IMR-90 (cell line): ENCODE data around the gene KYAT1. TPM values are rescaled to one million over a fixed set of nuclear protein-coding genes. Genes with fewer than 3 reads are reported as not detected.
A peak's percentile ranks its signal among the peaks of the same experiment; 100 is the strongest.

Source experiments
- ATAC-seq: fragments of 200-7000 bp; cut with Tn5 transposase; 2 replicates; pipeline ENCODE4 v1.9.1; 2020; ENCODE audit warnings: low read depth, mild to moderate bottlenecking, moderate library complexity
- BruUV-seq: library from RNA; stranded (reverse); fragments of 400-500 nt; replicated peaks from 2 replicates; lab custom pipeline; 2021; lab: Mats Ljungman, UMichigan
- CTCF ChIA-PET: fragments of 300-600 bp; formaldehyde crosslinking; extraction: SDS; loops from one replicate; lab custom pipeline; 2021; ENCODE audit warnings: antibody characterized with exemption; lab: Yijun Ruan, JAX
- POLR2A ChIA-PET: fragments of 300-600 bp; sonication (Branson Sonifier 250); formaldehyde crosslinking; loops from one replicate; lab custom pipeline; 2022; ENCODE audit warnings: antibody characterized with exemption; ENCODE audit not compliant: unreplicated experiment; lab: Charles Lee
- DNase-seq: peaks from one replicate; pipeline ENCODE4 v3.0.0; 2013
- H2AFZ ChIP-seq: replicated peaks from 2 replicates; pipeline ENCODE3; 2013; ENCODE audit warnings: low read length, mild to moderate bottlenecking; ENCODE audit not compliant: poor library complexity
- H2AK5ac ChIP-seq: 2 replicates; pipeline ENCODE4 v1.6.1; 2013; ENCODE audit warnings: low read depth, low read length, inconsistent platforms
- H2AK9ac ChIP-seq: replicated peaks from 2 replicates; pipeline ENCODE3; 2013; ENCODE audit warnings: mild to moderate bottlenecking, low read depth, low read length, moderate library complexity; ENCODE audit not compliant: poor library complexity
- H2BK120ac ChIP-seq: 2 replicates; pipeline ENCODE4 v1.6.1; 2013; ENCODE audit warnings: low read depth, low read length, inconsistent platforms
- H2BK15ac ChIP-seq: 3 replicates; pipeline ENCODE4 v1.6.1; 2013; ENCODE audit warnings: low read depth, low read length, inconsistent platforms
- H2BK20ac ChIP-seq: 2 replicates; pipeline ENCODE4 v1.6.1; 2013; ENCODE audit warnings: low read depth, mild to moderate bottlenecking, inconsistent platforms, low read length, moderate library complexity
- H2BK5ac ChIP-seq: 2 replicates; pipeline ENCODE4 v1.6.1; 2013; ENCODE audit warnings: mild to moderate bottlenecking, low read depth, low read length, inconsistent platforms; ENCODE audit not compliant: poor library complexity, severe bottlenecking
- H3K14ac ChIP-seq: replicated peaks from 2 replicates; pipeline ENCODE4 v1.6.1; 2013; ENCODE audit warnings: low read depth, low read length, inconsistent platforms
- H3K18ac ChIP-seq: 2 replicates; pipeline ENCODE4 v1.6.1; 2013; ENCODE audit warnings: low read depth, low read length, control low read depth
- H3K23ac ChIP-seq: 2 replicates; pipeline ENCODE4 v1.6.1; 2013; ENCODE audit warnings: low read depth, low read length, inconsistent platforms
- H3K27ac ChIP-seq: 2 replicates; pipeline ENCODE4 v1.5.1; 2013; ENCODE audit warnings: mild to moderate bottlenecking, control low read depth, low read length; ENCODE audit not compliant: insufficient read depth
- H3K27me3 ChIP-seq: 2 replicates; pipeline ENCODE4 v1.6.1; 2013; ENCODE audit warnings: low read length; ENCODE audit not compliant: control insufficient read depth, insufficient read depth
- H3K36me3 ChIP-seq: 2 replicates; pipeline ENCODE4 v1.6.1; 2013; ENCODE audit warnings: low read length, mixed read lengths; ENCODE audit not compliant: control insufficient read depth, insufficient read depth
- H3K4ac ChIP-seq: 2 replicates; pipeline ENCODE4 v1.6.1; 2013; ENCODE audit warnings: low read depth, low read length, inconsistent platforms
- H3K4me1 ChIP-seq: 2 replicates; pipeline ENCODE4 v1.6.1; 2013; ENCODE audit warnings: low read length, mixed read lengths; ENCODE audit not compliant: control insufficient read depth, insufficient read depth
- H3K4me2 ChIP-seq: 2 replicates; pipeline ENCODE4 v1.6.1; 2013; ENCODE audit warnings: low read depth, mild to moderate bottlenecking, control low read depth, low read length, moderate library complexity
- H3K4me3 ChIP-seq: 2 replicates; pipeline ENCODE4 v1.5.1; 2013; ENCODE audit warnings: low read depth, mild to moderate bottlenecking, control low read depth, low read length, moderate library complexity; ENCODE audit not compliant: insufficient read depth
- H3K56ac ChIP-seq: 2 replicates; pipeline ENCODE4 v1.6.1; 2013; ENCODE audit warnings: low read length, inconsistent platforms; ENCODE audit not compliant: insufficient read depth; ENCODE audit errors: extremely low read depth
- H3K79me1 ChIP-seq, 2 experiments: 2 replicates each; pipeline ENCODE4 v1.6.1; 2013; ENCODE audit warnings: low read length in 2 of 2, inconsistent platforms in 1 of 2, low read depth in 1 of 2
- H3K9ac ChIP-seq: 2 replicates; pipeline ENCODE4 v1.6.1; 2013; ENCODE audit warnings: low read depth, low read length, control low read depth
- H3K9me1 ChIP-seq: 2 replicates; pipeline ENCODE4 v1.6.1; 2013; ENCODE audit warnings: low read length, inconsistent platforms; ENCODE audit not compliant: insufficient read depth
- H3K9me3 ChIP-seq: 2 replicates; pipeline ENCODE4 v1.6.1; 2013; ENCODE audit warnings: low read length; ENCODE audit not compliant: control insufficient read depth, insufficient read depth
- H4K20me1 ChIP-seq: 2 replicates; pipeline ENCODE4 v1.6.1; 2013; ENCODE audit warnings: low read length, inconsistent platforms; ENCODE audit not compliant: insufficient read depth
- H4K5ac ChIP-seq: 2 replicates; pipeline ENCODE4 v1.6.1; 2013; ENCODE audit warnings: mild to moderate bottlenecking, low read depth, low read length, control low read depth
- H4K8ac ChIP-seq, 2 experiments: 2 replicates each; pipeline ENCODE4 v1.6.1; 2013; ENCODE audit warnings: low read depth in 2 of 2, low read length in 2 of 2, control low read depth in 1 of 2, inconsistent platforms in 1 of 2
- H4K91ac ChIP-seq: 2 replicates; pipeline ENCODE4 v1.6.1; 2013; ENCODE audit warnings: low read depth, low read length, inconsistent platforms; ENCODE audit not compliant: insufficient read depth
- CEBPB ChIP-seq: IDR thresholded peaks from 2 replicates; pipeline ENCODE4 v1.6.1; 2012; ENCODE audit warnings: low read depth, low read length, improper control_type of control experiment
- MXI1 ChIP-seq: IDR thresholded peaks from 2 replicates; pipeline ENCODE4 v1.6.1; 2012; ENCODE audit warnings: low read depth, mild to moderate bottlenecking, low read length, moderate library complexity, borderline replicate concordance
- RCOR1 ChIP-seq: IDR thresholded peaks from 2 replicates; pipeline ENCODE4 v1.6.1; 2012; ENCODE audit warnings: mild to moderate bottlenecking, low read length, improper control_type of control experiment; ENCODE audit not compliant: insufficient replicate concordance
- RFX5 ChIP-seq: IDR thresholded peaks from 2 replicates; pipeline ENCODE4 v1.8.0; 2012; ENCODE audit warnings: low read depth, mild to moderate bottlenecking, low read length, moderate library complexity
- SMC3 ChIP-seq: fragments of 150-350 bp; IDR thresholded peaks from 2 replicates; pipeline ENCODE4 v1.6.1; 2016; ENCODE audit warnings: low read depth, mild to moderate bottlenecking, antibody characterized with exemption, low read length, moderate library complexity
- WGBS, 2 experiments: methylation state at CpG; one replicate each; pipeline versions ENCODE4 v1.1.5 to v1.1.7; 2013; ENCODE audit warnings: missing lambda C conversion rate in 2 of 2; ENCODE audit not compliant: insufficient read length in 1 of 2; ENCODE audit errors: extremely low coverage in 2 of 2; 5-methylcytosine and 5-hydroxymethylcytosine counted together
- dilution Hi-C: fragments of 300-500 bp; cut with HindIII; formaldehyde crosslinking; loops from one replicate; pipeline ENCODE4 v1.14.3; 2018; ENCODE audit warnings: low sequenced_read_pairs; ENCODE audit not compliant: unreplicated experiment
- in situ Hi-C: fragments of 300-500 bp; cut with MboI; formaldehyde crosslinking; loops from 3 replicates; pipeline ENCODE4 v1.14.3; 2019; ENCODE audit warnings: low sequenced_read_pairs, inconsistent platforms, mixed read lengths
- intact Hi-C: fragments of 100-400 bp; cut with micrococcal nuclease; formaldehyde crosslinking; loops from 2 replicates; pipeline ENCODE4 v1.10.0; 2022
- polyA plus RNA-seq, 3 experiments: library from polyadenylated mRNA; depleted of rRNA; stranded (reverse); fragments of >200 nt; gene quantifications; 2 replicates each; pipeline ENCODE4 v1.2.3, GENCODE V29; 2012; ENCODE audit warnings: low replicate concordance in 1 of 3
- total RNA-seq: library from RNA; depleted of rRNA; stranded (reverse); fragments of >200 nt; gene quantifications from 2 replicates; pipeline ENCODE4 v1.2.3, GENCODE V29; 2012

KYAT1 gene
- total and polyA plus RNA-seq, 2 of the 4 experiments (the other 2 are of a cell fraction): 6.8 to 9.5 TPM

GRCh38 chr9:128917151-128917849 lies 35.5 kb upstream of the KYAT1 start:
- H3K9me3 ChIP-seq: no peaks in the 10 kb centered on the region
- BruUV-seq: TSS peak; percentile 86
- no peak overlapping the region for H3K4me3 ChIP-seq
- H4K8ac ChIP-seq: peak overlapping the region; percentile 38 to 88; a peak in 3 of 4 replicates
- dilution Hi-C loops: no loop called here
- DNase-seq (peak; percentile 64), ATAC-seq (0 out of 2 replicates have a peak, but pooled peaks have one; percentile 8)
- peaks cover 29% of the 10 kb centered on the region for H3K4me1 ChIP-seq
- H2BK5ac ChIP-seq: peak overlapping the region; percentile 30
- H3K18ac ChIP-seq: 0 out of 2 replicates have a peak overlapping the region, but pooled peaks have one; percentile 25
- H4K5ac ChIP-seq: peak overlapping the region; percentile 28; the same call in 1 of the 2 replicates
- H3K36me3 ChIP-seq: peaks cover 24% of the 10 kb centered on the region
- peak overlapping the region; percentile 44; the same call in 1 of the 2 replicates for H3K23ac ChIP-seq
- intact Hi-C loops: no loop called here
- 65% methylated on average over 20 of the region's 26 CpGs; no CpG with 5 or more reads in 1 of the 2 experiments for WGBS, 2 experiments
- H3K27me3 ChIP-seq: no peaks in the 10 kb centered on the region
- in situ Hi-C loops: no loop called here
- peak overlapping the region; percentile 29; the same call in 1 of the 2 replicates for H2BK20ac ChIP-seq
- no peak overlapping the region for H3K9ac ChIP-seq
- no peak overlapping the region for H3K56ac ChIP-seq
- H3K14ac ChIP-seq: peak overlapping the region; percentile 65
- H3K4me2 ChIP-seq: no peak overlapping the region
- CTCF ChIA-PET: interaction anchor here (1.1 kb wide), 1 partner anchor 53 kb away, joined by 3 read pairs; no protein-coding TSS in a partner anchor
- peak overlapping the region; percentile 91; the same call in 1 of the 3 replicates for H2BK15ac ChIP-seq
- H2AK9ac ChIP-seq: peak overlapping the region; percentile 80
- peak overlapping the region; percentile 80 for H3K4ac ChIP-seq
- no peak overlapping the region for H2AFZ ChIP-seq
- no peaks in the 10 kb centered on the region for H4K20me1 ChIP-seq
- TF ChIP-seq SMC3 (no peak), CEBPB (no peak), MXI1 (peak; percentile 44; the same call in 1 of the 2 replicates), RFX5 (no peak), RCOR1 (no peak)
- peak overlapping the region; percentile 92 for H2AK5ac ChIP-seq
- H3K27ac ChIP-seq: peak overlapping the region; percentile 59; the same call in 1 of the 2 replicates
- POLR2A ChIA-PET: no interaction called here
- peaks cover 34 to 80% of the 10 kb centered on the region in 2 experiments; a peak in 3 of 4 replicates for H3K79me1 ChIP-seq
- H4K91ac ChIP-seq: peak overlapping the region; percentile 82
- peaks cover 39% of the 10 kb centered on the region for H3K9me1 ChIP-seq
- peak overlapping the region; percentile 45 for H2BK120ac ChIP-seq
